ENCODE measurements around the gene RNF144B.

DNA sequence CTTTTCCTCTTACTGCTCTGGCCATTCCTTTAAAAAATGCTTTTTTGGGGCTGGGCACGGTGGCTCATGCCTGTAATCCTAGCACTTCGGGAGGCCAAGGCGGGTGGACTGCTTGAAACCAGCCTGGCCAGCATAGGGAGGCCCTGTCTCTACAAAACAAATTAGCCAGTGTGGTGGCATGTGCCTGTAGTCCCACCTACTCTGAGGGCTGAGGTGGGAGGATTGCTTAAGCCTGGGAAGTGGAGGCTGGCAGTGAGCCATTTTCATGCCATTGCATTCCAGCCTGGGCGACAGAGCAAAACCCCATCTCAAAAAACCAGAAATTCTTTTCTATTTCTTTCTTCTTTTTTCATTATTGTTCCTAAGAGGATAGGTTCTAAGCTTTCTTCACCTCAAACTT, 36.9 kb upstream of the RNF144B start:
- TF ChIP-seq SMAD1 (CRISPR knock-in tag; IDR thresholded peaks at IDR 0.05; ENCODE audit: borderline replicate concordance, low read depth) (no peak), ZNF772 (CRISPR knock-in tag; IDR thresholded peaks at IDR 0.05) (no peak), YY1 (IDR thresholded peaks at IDR 0.05; ENCODE audit: insufficient read depth, insufficient replicate concordance, low read depth, low read length) (no peak), FOSL1 (CRISPR knock-in tag; IDR thresholded peaks at IDR 0.05; ENCODE audit: borderline replicate concordance) (no peak)
- TF ChIP-seq, protein P1, sequence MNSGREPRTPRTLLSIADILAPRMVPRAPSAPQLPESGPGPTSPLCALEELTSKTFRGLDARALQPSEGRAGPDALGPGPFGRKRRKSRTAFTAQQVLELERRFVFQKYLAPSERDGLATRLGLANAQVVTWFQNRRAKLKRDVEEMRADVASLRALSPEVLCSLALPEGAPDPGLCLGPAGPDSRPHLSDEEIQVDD (CRISPR knock-in tag; IDR thresholded peaks at IDR 0.05; ENCODE audit: borderline replicate concordance), result no peak
- TF ChIP-seq, protein P2, sequence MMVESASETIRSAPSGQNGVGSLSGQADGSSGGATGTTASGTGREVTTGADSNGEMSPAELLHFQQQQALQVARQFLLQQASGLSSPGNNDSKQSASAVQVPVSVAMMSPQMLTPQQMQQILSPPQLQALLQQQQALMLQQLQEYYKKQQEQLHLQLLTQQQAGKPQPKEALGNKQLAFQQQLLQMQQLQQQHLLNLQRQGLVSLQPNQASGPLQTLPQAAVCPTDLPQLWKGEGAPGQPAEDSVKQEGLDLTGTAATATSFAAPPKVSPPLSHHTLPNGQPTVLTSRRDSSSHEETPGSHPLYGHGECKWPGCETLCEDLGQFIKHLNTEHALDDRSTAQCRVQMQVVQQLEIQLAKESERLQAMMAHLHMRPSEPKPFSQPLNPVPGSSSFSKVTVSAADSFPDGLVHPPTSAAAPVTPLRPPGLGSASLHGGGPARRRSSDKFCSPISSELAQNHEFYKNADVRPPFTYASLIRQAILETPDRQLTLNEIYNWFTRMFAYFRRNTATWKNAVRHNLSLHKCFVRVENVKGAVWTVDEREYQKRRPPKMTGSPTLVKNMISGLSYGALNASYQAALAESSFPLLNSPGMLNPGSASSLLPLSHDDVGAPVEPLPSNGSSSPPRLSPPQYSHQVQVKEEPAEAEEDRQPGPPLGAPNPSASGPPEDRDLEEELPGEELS (CRISPR knock-in tag; IDR thresholded peaks at IDR 0.05), result no peak
